ENCODE results near the gene MAPK8IP3. TPM values are rescaled to one million over a fixed set of nuclear protein-coding genes. Genes with fewer than 3 reads are reported as not detected.

The MAPK8IP3 gene
- polyA plus RNA-seq, 1 donor (not counting 4 experiments of a cell fraction or from before 2014, with no cell fraction given), result 11.7 TPM

GRCh38 chr16:1741553-1742165 is 35.7 kb downstream of the MAPK8IP3 start:
- peaks cover 3% of the 10 kb centered on the region for H3K79me2 ChIP-seq (ENCODE audit: control insufficient read depth, insufficient read depth, low read length)
- H3K27me3 ChIP-seq (ENCODE audit: control insufficient read depth, extremely low read depth, insufficient read depth, low read length), result no peaks in the 10 kb centered on the region
- no peak overlapping the region for H3K9ac ChIP-seq (ENCODE audit: control insufficient read depth, extremely low read depth, insufficient read depth, low read length)
- H3K9me3 ChIP-seq (ENCODE audit: control insufficient read depth, low read depth, low read length), result peaks cover 21% of the 10 kb centered on the region
- H3K36me3 ChIP-seq (ENCODE audit: control insufficient read depth in 2 of 2, extremely low read depth in 1 of 2, insufficient read depth in 2 of 2, low read length in 2 of 2), result peaks cover 7 to 15% of the 10 kb centered on the region in 2 experiments
- H3K27ac ChIP-seq (ENCODE audit: control insufficient read depth, insufficient read depth, low read length), result no peak overlapping the region
- H3K4me3 ChIP-seq (ENCODE audit: control insufficient read depth in 2 of 3, extremely low read depth in 1 of 3, insufficient read depth in 2 of 3, low read depth in 1 of 3, low read length in 3 of 3), result no peak overlapping the region
- FAIRE-seq (no peak), DNase-seq (ENCODE audit: low read depth, low spot score) (no peak)
- H3K4me1 ChIP-seq (ENCODE audit: control insufficient read depth, extremely low read depth, insufficient read depth, low read length), result peaks cover 4% of the 10 kb centered on the region
- dilution Hi-C loops (cut with MboI; ENCODE audit: extremely low pct_ligation_motif_present, low sequenced_read_pairs), result no loop called here
- H3K4me2 ChIP-seq (ENCODE audit: control insufficient read depth, extremely low read depth, insufficient read depth, low read depth, low read length), result no peak overlapping the region
- H3K9me1 ChIP-seq (ENCODE audit: control insufficient read depth, extremely low read depth, insufficient read depth, low read length), result no peaks in the 10 kb centered on the region
- TF ChIP-seq EZH2 (IDR thresholded peaks at IDR 0.05; ENCODE audit: low read length) (no peak), CTCF (optimal IDR thresholded peaks at IDR 0.05 in 1 of 3, IDR thresholded peaks at IDR 0.05 in 1 of 3, conservative IDR thresholded peaks at IDR 0.05 in 1 of 3; ENCODE audit: extremely low read depth in 1 of 3, insufficient read depth in 2 of 3, low read length in 3 of 3) (no peak)
- peaks cover 2% of the 10 kb centered on the region for H4K20me1 ChIP-seq (ENCODE audit: control insufficient read depth, extremely low read depth, insufficient read depth, low read length)
- no peak overlapping the region for H2AFZ ChIP-seq (ENCODE audit: control insufficient read depth, low read length)

GRCh38 chr16:1743376-1744337 is 37.7 kb downstream of the MAPK8IP3 start:
- Histone ChIP-seq H3K4me3 (ENCODE audit: control insufficient read depth in 2 of 3, extremely low read depth in 1 of 3, insufficient read depth in 2 of 3, low read depth in 1 of 3, low read length in 3 of 3) (no peak overlapping the region), H2AFZ (ENCODE audit: control insufficient read depth, low read length) (no peak overlapping the region), H3K36me3 (ENCODE audit: control insufficient read depth in 2 of 2, extremely low read depth in 1 of 2, insufficient read depth in 2 of 2, low read length in 2 of 2) (peaks cover 12 to 24% of the 10 kb centered on the region in 2 experiments), H3K9me1 (ENCODE audit: control insufficient read depth, extremely low read depth, insufficient read depth, low read length) (no peaks in the 10 kb centered on the region), H3K9me3 (ENCODE audit: control insufficient read depth, low read depth, low read length) (peaks cover 8% of the 10 kb centered on the region), H3K27ac (ENCODE audit: control insufficient read depth, insufficient read depth, low read length) (no peak overlapping the region), H3K79me2 (ENCODE audit: control insufficient read depth, insufficient read depth, low read length) (peaks cover 2% of the 10 kb centered on the region), H4K20me1 (ENCODE audit: control insufficient read depth, extremely low read depth, insufficient read depth, low read length) (peaks cover 2% of the 10 kb centered on the region), H3K4me1 (ENCODE audit: control insufficient read depth, extremely low read depth, insufficient read depth, low read length) (peaks cover 4% of the 10 kb centered on the region), H3K4me2 (ENCODE audit: control insufficient read depth, extremely low read depth, insufficient read depth, low read depth, low read length) (no peak overlapping the region), H3K27me3 (ENCODE audit: control insufficient read depth, extremely low read depth, insufficient read depth, low read length) (no peaks in the 10 kb centered on the region), H3K9ac (ENCODE audit: control insufficient read depth, extremely low read depth, insufficient read depth, low read length) (no peak overlapping the region)
- no peak for TF ChIP-seq CTCF (optimal IDR thresholded peaks at IDR 0.05 in 1 of 3, IDR thresholded peaks at IDR 0.05 in 1 of 3, conservative IDR thresholded peaks at IDR 0.05 in 1 of 3; ENCODE audit: extremely low read depth in 1 of 3, insufficient read depth in 2 of 3, low read length in 3 of 3)
- TF ChIP-seq EZH2 (IDR thresholded peaks at IDR 0.05; ENCODE audit: low read length), result no peak
- DNase-seq (ENCODE audit: low read depth, low spot score) (no peak), FAIRE-seq (no peak)
- dilution Hi-C loops (cut with MboI; ENCODE audit: extremely low pct_ligation_motif_present, low sequenced_read_pairs), result no loop called here

All from keratinocyte (primary cell).